NCI-H1105 treated with DMSO at 0.1 percent for 48 hours (cell line): Measurements from ENCODE around the gene CCDC182.
A peak's percentile ranks its signal among the peaks of the same experiment; 100 is the strongest.

Source experiments
- DNase-seq: peaks from one replicate; lab custom pipeline; 2025; lab: John Stamatoyannopoulos, UW

Gene CCDC182

DNA sequence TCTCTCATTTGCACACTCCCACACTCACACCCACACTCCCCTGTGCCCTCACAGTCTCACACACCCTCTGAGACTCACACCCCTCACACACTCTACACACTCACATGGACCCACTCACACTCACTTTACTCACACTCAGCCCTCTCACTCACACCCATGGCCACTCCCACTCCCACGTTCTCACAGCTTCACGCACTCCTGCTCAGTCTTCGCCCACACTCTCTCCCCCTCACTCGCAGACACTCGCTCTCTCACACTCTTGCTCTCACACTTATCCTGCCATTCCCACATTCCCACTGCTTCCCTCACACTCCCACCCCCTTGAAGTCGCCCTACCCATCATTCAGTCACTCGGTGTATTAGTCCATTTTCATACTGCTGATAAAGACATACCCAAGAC lies 47.9 kb downstream of the CCDC182 start:
- DNase-seq = no peak

GRCh38 chr17:57696050-57696449 lies 49.0 kb downstream of the CCDC182 start:
- peak; percentile 18 for DNase-seq
